Suppressor macrophage treated with lipopolysaccharide for 1 hour (primary cell): ENCODE results near the gene AASDH.

Experiments
- DNase-seq, 3 donors: peaks; one replicate each; pipeline ENCODE4 v3.0.0-alpha.2; 2020 to 2022

Gene AASDH

GRCh38 chr4:56387023-56388001 is at the start of gene AASDH:
TSS of gene AASDH (minus strand) at chr4:56387491. CDS start at chr4:56384299, 3,192 bp downstream.
- peak; percentile 94 to 96 (median 95) for DNase-seq

- peak; percentile 97 to 99 (median 98) for DNase-seq
Observed at GRCh38 chr4:56435140-56435926, 48.0 kb upstream of the AASDH start, which contains the start of gene PPAT. TSS of gene PPAT (minus strand) at chr4:56435615. CDS start at chr4:56435477, 138 bp downstream.

- DNase-seq = peak; percentile 33 to 56 (median 44)
Observed at GRCh38 chr4:56434599-56435139, 47.4 kb upstream of the AASDH start.

GRCh38 chr4:56433280-56433679 is 46.0 kb upstream of the AASDH start:
- no peak for DNase-seq

GRCh38 chr4:56430203-56430602 is 42.9 kb upstream of the AASDH start:
- DNase-seq = no peak

- DNase-seq = no peak
Observed at GRCh38 chr4:56427179-56427578, 39.9 kb upstream of the AASDH start.

GRCh38 chr4:56426273-56426672 is 39.0 kb upstream of the AASDH start:
- no peak for DNase-seq

GRCh38 chr4:56425518-56425917 is 38.2 kb upstream of the AASDH start:
- DNase-seq = no peak

- peak; percentile 69 to 76 (median 71) for DNase-seq
Observed at GRCh38 chr4:56424697-56425514, 37.6 kb upstream of the AASDH start.

GRCh38 chr4:56424176-56424575 is 36.9 kb upstream of the AASDH start:
- DNase-seq = no peak

GRCh38 chr4:56417396-56417795 is 30.1 kb upstream of the AASDH start:
- DNase-seq = no peak

- DNase-seq = no peak
Observed at GRCh38 chr4:56416349-56416748, 29.1 kb upstream of the AASDH start.

GRCh38 chr4:56414135-56414670 is 26.9 kb upstream of the AASDH start:
- no peak for DNase-seq

- DNase-seq = peak in 1 of 3 donors; percentile 6
Observed at GRCh38 chr4:56410247-56411062, 23.2 kb upstream of the AASDH start.

- DNase-seq = no peak
Observed at GRCh38 chr4:56409511-56410090, 22.3 kb upstream of the AASDH start.

- no peak for DNase-seq
Observed at GRCh38 chr4:56408978-56409377, 21.7 kb upstream of the AASDH start.

- no peak for DNase-seq
Observed at GRCh38 chr4:56406151-56406550, 18.9 kb upstream of the AASDH start.

- DNase-seq = no peak
Observed at GRCh38 chr4:56405016-56405415, 17.7 kb upstream of the AASDH start.

GRCh38 chr4:56400560-56400959 is 13.3 kb upstream of the AASDH start:
- DNase-seq = no peak

GRCh38 chr4:56391270-56391669 is 4.0 kb upstream of the AASDH start:
- no peak for DNase-seq

GRCh38 chr4:56389558-56389957 is 2.3 kb upstream of the AASDH start:
- DNase-seq = no peak
